NAMALWA (cell line): Measurements from ENCODE around the gene ME2.
A peak's percentile ranks its signal among the peaks of the same experiment; 100 is the strongest.
"Not testable (repeated sequence)": the region's sequence is repeated elsewhere in the genome, so short reads cannot be mapped to it uniquely, and the experiment has no call there.

Experiments used
- DNase-seq: peaks from one replicate; pipeline ENCODE4 v3.0.0-alpha.2; 2015; ENCODE audit warnings: low spot score

The ME2 gene

GRCh38 chr18:50878345-50879301, at the start of gene ME2:
Gene ME2, plus strand, starts transcription at chr18:50879118. Its CDS starts 16,703 bp downstream, at chr18:50895821.
- DNase-seq = peak; percentile 96

- no peak for DNase-seq
Measured at GRCh38 chr18:50829644-50830043, 49.3 kb upstream of the ME2 start.

- DNase-seq = no peak
Measured at GRCh38 chr18:50830544-50830943, 48.4 kb upstream of the ME2 start.

DNA sequence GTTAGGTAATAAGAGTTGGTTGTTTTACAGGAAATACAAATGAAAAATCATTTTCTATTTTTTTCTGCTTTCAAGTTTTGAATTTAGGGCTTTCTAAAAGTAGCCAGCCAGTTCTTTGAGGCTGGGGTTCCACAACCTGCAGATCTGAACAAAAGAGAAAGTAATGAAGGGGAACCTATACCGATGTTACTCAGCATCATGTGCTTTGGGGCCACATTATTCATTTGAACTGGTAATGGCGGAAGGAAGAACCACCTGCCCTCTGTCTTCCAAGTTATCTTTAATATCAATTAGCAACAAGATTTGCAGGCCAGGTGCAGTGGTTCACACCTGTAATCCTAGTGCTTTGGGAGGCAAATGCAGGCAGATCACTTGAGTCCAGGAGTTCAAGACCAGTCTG, 46.2 kb upstream of the ME2 start:
- no peak for DNase-seq

- not testable (repeated sequence) for DNase-seq
Measured at GRCh38 chr18:50833496-50833895, 45.4 kb upstream of the ME2 start.

GRCh38 chr18:50836521-50836957, 42.4 kb upstream of the ME2 start:
- peak; percentile 43 for DNase-seq

- DNase-seq = no peak
Measured at GRCh38 chr18:50839341-50839740, 39.6 kb upstream of the ME2 start.

DNA sequence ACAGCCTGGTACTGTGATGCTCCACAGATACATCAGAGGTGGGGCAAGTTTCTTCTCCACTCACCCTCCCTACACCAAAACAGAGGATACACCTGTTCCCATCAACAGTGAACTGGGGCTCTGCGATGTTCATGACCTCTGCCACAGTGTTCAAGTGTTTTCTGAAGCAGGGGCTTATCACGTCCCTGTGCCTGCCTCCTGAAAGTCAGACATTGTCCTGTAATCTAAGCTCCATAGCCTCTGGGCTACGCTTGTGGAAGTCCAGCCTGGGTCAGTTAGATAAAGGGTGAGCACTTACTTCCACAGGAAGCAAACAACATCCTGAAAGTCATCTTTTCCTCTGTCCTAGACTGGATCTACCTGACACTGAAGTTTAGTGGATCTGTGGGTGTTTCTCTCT, 38.9 kb upstream of the ME2 start:
- no peak for DNase-seq

DNA sequence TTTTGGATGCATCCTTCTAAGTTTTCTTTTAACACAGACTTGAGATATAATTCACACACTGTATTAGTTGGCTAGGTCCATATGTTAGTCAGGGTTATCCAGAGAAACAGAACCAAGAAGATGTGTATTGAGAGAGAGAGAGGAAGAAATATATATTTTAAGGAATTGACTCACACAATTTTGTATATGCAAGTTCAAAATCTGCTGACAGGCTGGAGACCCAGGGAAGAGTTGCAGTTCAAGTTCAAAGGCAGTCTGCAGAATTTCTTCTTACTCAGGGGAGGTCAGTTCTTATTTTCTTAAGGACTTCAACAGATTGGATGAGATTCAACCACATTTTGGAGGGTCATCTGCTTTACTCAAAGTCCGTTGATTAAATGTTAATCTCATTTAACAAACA, 36.1 kb upstream of the ME2 start:
- DNase-seq = no peak

- DNase-seq = no peak
Measured at GRCh38 chr18:50844554-50844953, 34.4 kb upstream of the ME2 start.

- DNase-seq = no peak
Measured at GRCh38 chr18:50844960-50845359, 34.0 kb upstream of the ME2 start.

- no peak for DNase-seq
Measured at GRCh38 chr18:50847192-50847591, 31.7 kb upstream of the ME2 start.

DNA sequence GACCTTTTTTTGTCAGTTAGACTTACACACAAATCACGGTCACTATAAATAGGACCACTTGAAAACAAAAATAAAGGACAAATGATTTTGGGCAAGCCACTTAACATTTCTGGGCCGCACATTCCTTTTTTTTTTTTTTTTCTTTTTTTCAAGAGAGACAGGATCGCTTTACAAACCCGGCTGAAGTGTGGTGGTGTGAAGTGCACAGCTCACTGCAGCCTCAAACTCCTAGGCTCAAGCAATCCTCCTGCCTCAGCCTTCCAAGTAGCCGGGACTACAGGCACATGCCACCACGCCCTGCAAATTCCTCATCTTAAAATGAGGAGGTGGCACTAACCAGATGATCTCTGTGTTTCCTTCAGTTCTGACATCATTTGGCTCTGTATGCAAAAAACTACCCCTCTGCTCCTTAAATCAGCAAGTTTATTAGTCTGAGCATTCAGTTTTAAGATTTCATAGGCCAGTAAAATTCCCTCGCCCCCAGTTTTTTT, 30.8 kb upstream of the ME2 start:
- DNase-seq = no peak

DNA sequence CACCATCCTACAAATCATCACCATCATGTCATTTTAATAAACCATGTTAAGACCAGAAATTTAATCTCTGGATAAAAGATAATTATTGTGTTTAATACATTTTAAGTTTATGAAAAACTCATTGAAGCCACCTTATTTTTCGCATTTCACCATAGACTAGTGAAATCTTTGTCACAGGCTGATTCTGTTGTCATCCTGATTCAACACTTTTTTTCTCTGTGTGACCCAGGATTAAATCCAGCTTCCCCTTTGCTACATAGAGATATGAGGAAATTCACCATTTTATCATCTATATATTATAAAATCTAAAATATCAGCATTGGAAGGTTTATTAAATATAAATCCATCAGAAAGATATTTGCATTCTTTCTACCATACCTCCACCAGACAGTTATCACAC, 29.9 kb upstream of the ME2 start:
- no peak for DNase-seq

DNA sequence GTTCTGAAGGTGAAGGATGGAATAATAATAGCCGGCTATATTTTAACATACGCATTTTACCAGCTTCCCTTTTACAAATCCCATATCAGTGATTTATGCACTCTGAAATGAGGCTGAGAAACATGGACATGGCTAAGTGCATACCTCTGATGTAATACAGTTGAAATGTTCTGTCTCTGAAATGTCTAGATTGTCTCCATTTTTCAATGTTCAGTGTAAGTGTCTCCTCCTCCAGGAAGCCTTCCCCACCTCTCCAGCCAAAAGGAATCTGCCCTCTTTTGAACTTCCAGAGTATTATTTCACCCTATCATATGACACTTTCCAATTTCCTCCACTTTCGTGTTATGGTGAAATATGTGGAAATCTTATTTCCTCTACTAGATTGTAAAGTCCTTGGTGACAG, 29.5 kb upstream of the ME2 start:
- DNase-seq = no peak

DNA sequence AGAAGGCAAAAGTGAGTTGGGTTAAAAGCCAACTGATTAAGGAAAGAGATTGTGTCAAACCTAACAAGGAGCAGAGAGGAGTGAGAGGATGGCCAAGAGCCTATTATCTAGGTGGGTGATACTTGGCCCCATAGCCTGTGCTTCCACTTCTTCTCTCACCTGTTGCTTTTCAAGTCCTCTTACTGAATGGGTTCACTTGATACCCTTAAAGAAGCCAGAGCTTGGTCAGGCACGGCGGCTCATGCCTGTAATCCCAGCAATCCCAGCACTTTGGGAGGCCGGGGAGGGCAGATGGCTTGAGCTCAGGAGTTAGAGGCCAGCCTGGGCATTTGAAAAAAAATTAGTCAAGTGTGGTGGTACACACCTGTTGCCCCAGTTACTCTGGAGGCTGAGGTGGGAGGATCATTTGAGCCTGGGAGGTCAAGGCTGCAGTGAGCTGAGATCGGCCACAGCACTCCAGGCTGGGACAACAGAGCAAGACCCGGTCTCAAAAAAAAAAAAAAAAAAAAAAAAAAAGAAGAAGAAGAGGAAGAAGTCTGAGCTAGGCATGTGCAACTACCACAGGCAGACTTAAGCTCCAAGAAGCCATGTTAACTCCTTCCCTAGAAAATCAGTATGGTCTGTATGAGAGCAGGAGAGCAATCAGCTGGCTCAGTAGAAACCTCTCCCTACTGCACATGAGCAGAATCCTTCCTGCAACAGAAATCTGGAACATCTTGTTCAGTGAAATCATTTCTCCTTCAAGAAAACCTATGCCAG, 28.4 kb upstream of the ME2 start:
- DNase-seq = no peak

GRCh38 chr18:50853863-50854271, 25.1 kb upstream of the ME2 start:
- no peak for DNase-seq

DNA sequence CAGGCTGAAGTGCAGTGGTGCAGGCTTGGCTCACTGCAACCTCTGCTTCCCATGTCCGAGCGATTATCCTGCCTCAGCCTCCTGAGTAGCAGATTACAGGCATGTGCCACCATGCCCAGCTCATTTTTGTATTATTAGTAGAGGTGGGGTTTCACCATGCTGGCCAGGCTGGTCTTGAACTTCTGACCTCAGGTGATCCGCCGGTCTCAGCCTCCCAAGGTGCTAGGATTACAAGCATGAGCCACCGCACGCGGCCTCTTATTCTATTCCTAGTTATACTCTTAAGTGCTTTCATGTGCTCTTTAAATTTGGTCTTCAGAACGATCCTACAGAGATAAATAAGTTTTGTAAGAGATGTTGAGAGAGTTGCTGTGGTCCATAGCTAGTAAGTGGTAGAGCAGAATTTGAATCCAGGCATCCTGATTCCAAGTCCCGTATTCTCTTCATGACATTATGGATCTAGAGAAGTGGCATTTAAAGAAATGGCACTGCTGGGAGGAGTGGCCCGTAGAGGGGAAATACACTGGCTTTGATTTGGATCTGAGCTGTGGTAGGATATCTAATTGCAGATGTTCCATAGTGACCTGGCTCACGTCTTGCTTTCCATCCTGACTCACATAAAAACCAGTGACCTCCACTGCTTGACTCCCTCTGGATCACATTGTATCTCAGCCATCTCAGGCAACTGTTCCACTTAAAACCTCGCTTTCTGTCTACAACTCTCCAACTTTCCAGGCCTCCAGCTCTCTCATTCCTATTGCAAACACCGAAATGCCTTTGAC, 22.8 kb upstream of the ME2 start:
- DNase-seq = no peak

- DNase-seq = not testable (repeated sequence)
Measured at GRCh38 chr18:50857166-50857565, 21.8 kb upstream of the ME2 start.

DNA sequence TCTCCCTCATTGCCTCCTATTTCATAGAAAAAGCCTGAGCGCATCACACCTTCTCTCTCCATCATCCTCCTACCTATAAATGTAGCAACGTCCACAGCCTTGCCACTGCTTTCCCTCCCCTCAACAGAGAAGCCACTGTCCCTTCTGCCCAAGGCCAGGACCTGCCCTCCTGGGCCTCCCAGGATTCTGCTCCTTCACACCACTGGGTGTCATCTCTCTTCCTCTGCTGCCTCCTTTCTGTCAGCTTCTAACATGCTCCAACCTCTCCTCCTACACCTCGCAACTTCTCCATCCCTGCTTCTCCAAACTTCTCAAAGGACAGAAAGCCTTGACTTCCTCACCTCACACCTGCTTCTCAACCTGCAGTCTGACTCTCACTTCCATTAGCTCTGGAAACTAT, 21.2 kb upstream of the ME2 start:
- DNase-seq = no peak

DNA sequence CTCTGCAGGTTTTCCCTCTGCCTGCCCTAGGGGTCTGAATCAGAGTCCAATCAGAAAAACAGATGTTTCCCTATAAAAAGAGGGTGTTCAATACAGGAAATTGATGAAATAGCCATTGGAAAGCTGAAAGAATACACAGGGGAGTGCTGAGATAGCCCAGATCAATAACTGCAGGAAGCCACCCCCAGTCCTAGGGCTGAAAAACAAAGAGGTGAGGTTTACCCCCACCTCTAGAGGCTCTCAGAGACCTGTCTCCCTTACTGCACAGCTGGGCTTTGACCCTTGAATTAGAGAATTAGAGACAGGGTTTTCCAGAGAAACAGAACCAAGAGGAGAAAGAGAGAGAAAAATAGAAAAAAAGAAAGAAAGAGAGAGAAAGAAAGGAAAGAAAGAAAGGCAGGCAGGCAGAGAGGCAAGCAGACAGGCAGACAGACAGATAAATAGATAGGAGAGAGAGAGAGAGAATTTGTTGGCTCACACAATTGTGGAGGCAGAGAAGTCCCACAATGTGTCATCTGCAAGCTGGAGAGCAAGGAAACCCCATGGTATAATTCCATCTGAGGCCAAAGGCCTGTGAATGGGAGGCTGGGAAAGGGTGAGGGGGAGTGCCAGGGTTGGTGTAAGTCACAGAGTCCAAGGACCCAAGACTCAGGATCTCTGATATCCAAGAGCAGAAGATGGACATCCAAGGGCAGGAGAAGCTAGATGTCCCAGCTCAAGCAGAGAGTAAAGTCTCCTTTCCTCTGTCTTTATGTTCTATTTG, 18.9 kb upstream of the ME2 start:
- no peak for DNase-seq
